Thymus (tissue), 11 donors: Measurements from ENCODE around the gene TAF7. TPM values are rescaled to one million over a fixed set of nuclear protein-coding genes. Genes with fewer than 3 reads are reported as not detected.
"Not testable (repeated sequence)": the region's sequence is repeated elsewhere in the genome, so short reads cannot be mapped to it uniquely, and the experiment has no call there.

Experiments used
- DNase-seq, 9 donors: peaks; one replicate each; pipeline ENCODE4 v3.0.0-alpha.2; 2013; ENCODE audit warnings: low spot score in 9 of 9, low read depth in 6 of 9, missing footprints in 1 of 9
- H3K27ac ChIP-seq, 2 donors: one replicate each; pipeline ENCODE4 v1.5.1; 2013; ENCODE audit warnings: control low read depth in 1 of 2, low read depth in 1 of 2, low read length in 1 of 2, mild to moderate bottlenecking in 1 of 2, moderate library complexity in 1 of 2
- H3K27me3 ChIP-seq, 2 donors: one replicate each; pipeline ENCODE4 v1.5.1; 2013; ENCODE audit warnings: low read length in 1 of 2; ENCODE audit not compliant: control insufficient read depth in 2 of 2, insufficient read depth in 1 of 2
- H3K36me3 ChIP-seq, 2 donors: one replicate each; pipeline ENCODE4 v1.5.1; 2013; ENCODE audit warnings: low read length in 1 of 2, mild to moderate bottlenecking in 1 of 2, moderate library complexity in 1 of 2; ENCODE audit not compliant: control insufficient read depth in 2 of 2, insufficient read depth in 2 of 2
- H3K4me1 ChIP-seq, 2 donors: one replicate each; pipeline ENCODE4 v1.5.1; 2013; ENCODE audit warnings: low read length in 2 of 2; ENCODE audit not compliant: control insufficient read depth in 2 of 2, insufficient read depth in 2 of 2
- H3K4me3 ChIP-seq, 2 donors: one replicate each; pipeline ENCODE4 v1.5.1; 2013; ENCODE audit warnings: low read length in 2 of 2, control low read depth in 1 of 2, mild to moderate bottlenecking in 1 of 2
- H3K9me3 ChIP-seq, 2 donors: one replicate each; pipeline ENCODE4 v1.5.1; 2013; ENCODE audit warnings: low read length in 1 of 2, mild to moderate bottlenecking in 1 of 2; ENCODE audit not compliant: control insufficient read depth in 2 of 2, insufficient read depth in 1 of 2
- WGBS: extraction: QIAGEN DNeasy Blood & Tissue Kit; methylation state at CpG from one replicate; pipeline ENCODE4 v1.1.7; 2013; 5-methylcytosine and 5-hydroxymethylcytosine counted together
- polyA plus RNA-seq: library from polyadenylated mRNA; stranded (reverse); fragments of 200-250 nt; gene quantifications from one replicate; pipeline ENCODE4 v1.2.3, GENCODE V29; 2013
- total RNA-seq: library from RNA; stranded (reverse); fragments of 120-200 nt; gene quantifications from one replicate; pipeline ENCODE4 v1.2.4, GENCODE V29; 2013
- donor health status: healthy.

TAF7 gene
- total and polyA plus RNA-seq, 2 donors, result 138 to 174 TPM

GRCh38 chr5:141322261-141322660, 1.7 kb upstream of the TAF7 start:
- Histone ChIP-seq H3K27ac (no peak overlapping the region), H3K4me3 (no peak overlapping the region), H3K9me3 (peaks cover 5 to 21% of the 10 kb centered on the region in 2 donors), H3K27me3 (peaks cover 0 to 3% of the 10 kb centered on the region in 2 donors), H3K4me1 (peaks cover 2 to 4% of the 10 kb centered on the region in 2 donors), H3K36me3 (peaks cover 4 to 9% of the 10 kb centered on the region in 2 donors)
- no peak for DNase-seq
- 96% methylated on average over 3 of the region's 3 CpGs for WGBS

GRCh38 chr5:141319699-141320098, 885 bp downstream of the TAF7 start:
- WGBS, result 85% methylated on average over 5 of the region's 5 CpGs
- Histone ChIP-seq H3K36me3 (peaks cover 4 to 9% of the 10 kb centered on the region in 2 donors), H3K9me3 (peaks cover 5 to 31% of the 10 kb centered on the region in 2 donors), H3K4me3 (peak overlapping the region; percentile 72 to 80), H3K27ac (no peak overlapping the region), H3K4me1 (peaks cover 2 to 4% of the 10 kb centered on the region in 2 donors), H3K27me3 (no peaks in the 10 kb centered on the region)
- no peak for DNase-seq

- no peaks in the 10 kb centered on the region for H3K27me3 ChIP-seq
- DNase-seq, result no peak
- H3K36me3 ChIP-seq, result peaks cover 4 to 9% of the 10 kb centered on the region in 2 donors
- WGBS, result 99% methylated on average over 6 of the region's 6 CpGs
- no peak overlapping the region for H3K4me3 ChIP-seq
- peaks cover 5 to 31% of the 10 kb centered on the region in 2 donors for H3K9me3 ChIP-seq
- peaks cover 2 to 4% of the 10 kb centered on the region in 2 donors for H3K4me1 ChIP-seq
- no peak overlapping the region for H3K27ac ChIP-seq
These were observed 1.4 kb downstream of the TAF7 start for GRCh38 chr5:141319202-141319601.

GRCh38 chr5:141316963-141317362, 3.6 kb downstream of the TAF7 start:
- DNase-seq, H3K4me3 ChIP-seq, H3K27ac ChIP-seq, H3K4me1 ChIP-seq, H3K27me3 ChIP-seq, H3K36me3 ChIP-seq: not testable (repeated sequence)
- peaks cover 5 to 37% of the 10 kb centered on the region in 2 donors for H3K9me3 ChIP-seq
- 94% methylated on average over 4 of the region's 4 CpGs for WGBS

GRCh38 chr5:141313711-141314110, 6.9 kb downstream of the TAF7 start:
- no peak overlapping the region for H3K4me3 ChIP-seq
- H3K4me1 ChIP-seq, result no peaks in the 10 kb centered on the region
- no peak overlapping the region for H3K27ac ChIP-seq
- no peaks in the 10 kb centered on the region for H3K27me3 ChIP-seq
- peaks cover 1 to 21% of the 10 kb centered on the region in 2 donors for H3K9me3 ChIP-seq
- peaks cover 0 to 3% of the 10 kb centered on the region in 2 donors for H3K36me3 ChIP-seq
- DNase-seq, result no peak

- no peak for DNase-seq
- peaks cover 6 to 34% of the 10 kb centered on the region in 2 donors for H3K9me3 ChIP-seq
- WGBS, result 98% methylated on average over 1 of the region's 1 CpG
- H3K4me1 ChIP-seq, result no peaks in the 10 kb centered on the region
- no peaks in the 10 kb centered on the region for H3K36me3 ChIP-seq
- H3K4me3 ChIP-seq, result no peak overlapping the region
- no peak overlapping the region for H3K27ac ChIP-seq
- H3K27me3 ChIP-seq, result no peaks in the 10 kb centered on the region
These were observed 14.0 kb downstream of the TAF7 start for GRCh38 chr5:141306630-141307029.

- DNase-seq, result no peak
These were observed 16.8 kb downstream of the TAF7 start, which contains the start of gene SLC25A2 for GRCh38 chr5:141303756-141304155. Gene SLC25A2 (minus strand): TSS chr5:141304049. CDS start chr5:141303865, 184 bp downstream.

GRCh38 chr5:141298376-141298775, 22.2 kb downstream of the TAF7 start:
- 87% methylated on average over 4 of the region's 4 CpGs for WGBS
- Histone ChIP-seq H3K27me3 (no peaks in the 10 kb centered on the region), H3K4me3 (no peak overlapping the region), H3K4me1 (no peaks in the 10 kb centered on the region), H3K36me3 (no peaks in the 10 kb centered on the region), H3K9me3 (peaks cover 3 to 30% of the 10 kb centered on the region in 2 donors), H3K27ac (no peak overlapping the region)
- DNase-seq, result no peak

More at GRCh38 chr5:141303756-141304155, 16.8 kb downstream of the TAF7 start, which contains the start of gene SLC25A2:
- 77% methylated on average over 36 of the region's 36 CpGs for WGBS
- Histone ChIP-seq H3K27me3 (no peaks in the 10 kb centered on the region), H3K9me3 (peaks cover 5 to 40% of the 10 kb centered on the region in 2 donors), H3K36me3 (no peaks in the 10 kb centered on the region), H3K4me1 (no peaks in the 10 kb centered on the region), H3K4me3 (no peak within 1 kb of the TSS), H3K27ac (no peak within 1 kb of the TSS)

GRCh38 chr5:141272906-141273305, 47.7 kb downstream of the TAF7 start:
- H3K4me3 ChIP-seq, result no peak overlapping the region
- no peaks in the 10 kb centered on the region for H3K4me1 ChIP-seq
- peaks cover 3 to 21% of the 10 kb centered on the region in 2 donors for H3K9me3 ChIP-seq
- DNase-seq, result no peak
- H3K27ac ChIP-seq, result no peak overlapping the region
- H3K36me3 ChIP-seq, result no peaks in the 10 kb centered on the region
- no peaks in the 10 kb centered on the region for H3K27me3 ChIP-seq
- 73% methylated on average over 3 of the region's 3 CpGs for WGBS
